HepG2 (cell line): ENCODE results near the gene CACNA1D. TPM values are rescaled to one million over a fixed set of nuclear protein-coding genes. Genes with fewer than 3 reads are reported as not detected.

Experiments
- ATAC-seq: fragments of 200-7000 bp; cut with Tn5 transposase; 3 replicates; pipeline ENCODE4 v1.9.1; 2020; ENCODE audit warnings: mild to moderate bottlenecking, moderate library complexity
- BruUV-seq: library from RNA; stranded (reverse); fragments of 400-500 nt; replicated peaks from 2 replicates; lab custom pipeline; 2021; lab: Mats Ljungman, UMichigan
- CTCF ChIA-PET: fragments of 300-600 bp; formaldehyde crosslinking; extraction: SDS; loops from one replicate; lab custom pipeline; 2021; ENCODE audit warnings: low total read pairs, inconsistent platforms, low intra/inter-chr PET ratio; lab: Yijun Ruan, JAX
- POLR2A ChIA-PET: fragments of 350-600 bp; sonication (Branson Sonifier 250); formaldehyde crosslinking; loops from one replicate; lab custom pipeline; 2020; ENCODE audit warnings: antibody characterized with exemption, inconsistent platforms; lab: Yijun Ruan, JAX
- DNase-seq: peaks from one replicate; pipeline ENCODE4 v3.0.0-alpha.2; 2015; ENCODE audit warnings: low spot score
- FAIRE-seq: peaks from 3 replicates; lab custom pipeline; 2011; peaks lifted over from hg19 to GRCh38; lab: Jason Lieb, UNC
- H2AFZ ChIP-seq: one replicate; pipeline ENCODE4 v1.6.1; 2011; ENCODE audit warnings: low read length, inconsistent platforms
- H3K27ac ChIP-seq: fragments of 300-600 bp; 3 replicates; pipeline ENCODE4 v1.8.0; 2011; ENCODE audit warnings: mixed run types, mild to moderate bottlenecking, mixed read lengths, low read length, inconsistent platforms; ENCODE audit not compliant: insufficient read depth; ENCODE audit errors: extremely low read length
- H3K27me3 ChIP-seq, 2 experiments: fragments of 200-600 bp in 1 of 2; 2 replicates in 1 of 2; 3 replicates in 1 of 2; pipeline versions ENCODE4 v1.6.0 to v1.8.0; 2011; ENCODE audit warnings: low read length in 2 of 2, mild to moderate bottlenecking in 2 of 2, moderate library complexity in 2 of 2, inconsistent platforms in 1 of 2; ENCODE audit not compliant: insufficient read depth in 2 of 2, control insufficient read depth in 1 of 2
- H3K36me3 ChIP-seq, 2 experiments: fragments of 200-600 bp in 1 of 2; replicated peaks in 1 of 2; 2 replicates in 1 of 2; 3 replicates in 1 of 2; pipeline versions ENCODE4 v1.5.1 to v1.8.0; 2011; ENCODE audit warnings: low read length in 2 of 2, inconsistent platforms in 1 of 2; ENCODE audit not compliant: insufficient read depth in 2 of 2, control insufficient read depth in 1 of 2
- H3K4me1 ChIP-seq: 2 replicates; pipeline ENCODE4 v1.5.1; 2012; ENCODE audit warnings: low read length, inconsistent platforms; ENCODE audit not compliant: insufficient read depth
- H3K4me2 ChIP-seq: 2 replicates; pipeline ENCODE4 v1.6.0; 2011; ENCODE audit warnings: low read depth, low read length, inconsistent platforms
- H3K4me3 ChIP-seq, 3 experiments: fragments of 200-600 bp in 1 of 3; sonication (generic), shearing (Covaris generic) in 1 of 3; replicated peaks in 1 of 3; 2 replicates each; pipeline ENCODE4 v1.5.1; 2011 to 2016; ENCODE audit warnings: low read length in 3 of 3, inconsistent platforms in 2 of 3, low read depth in 2 of 3, mild to moderate bottlenecking in 2 of 3, control low read depth in 1 of 3, mixed read lengths in 1 of 3; ENCODE audit not compliant: insufficient read depth in 1 of 3
- H3K79me2 ChIP-seq: one replicate; pipeline ENCODE4 v1.6.1; 2011; ENCODE audit warnings: low read length, inconsistent platforms; ENCODE audit not compliant: insufficient read depth
- H3K9ac ChIP-seq: 2 replicates; pipeline ENCODE4 v1.6.0; 2011; ENCODE audit warnings: mild to moderate bottlenecking, low read depth, low read length, inconsistent platforms; ENCODE audit not compliant: insufficient read depth
- H3K9me3 ChIP-seq: 2 replicates; pipeline ENCODE4 v1.5.1; 2012; ENCODE audit warnings: mild to moderate bottlenecking, low read length
- H4K20me1 ChIP-seq: 2 replicates; pipeline ENCODE4 v1.6.0; 2011; ENCODE audit warnings: inconsistent platforms, mild to moderate bottlenecking, low read length, moderate library complexity; ENCODE audit not compliant: insufficient read depth
- BORCS8-MEF2B ChIP-seq: sonication (generic); formaldehyde crosslinking; IDR thresholded peaks from 2 replicates; pipeline ENCODE4 v1.8.0; 2022; ENCODE audit warnings: mild to moderate bottlenecking, missing genetic modification reagents
- ELK4 ChIP-seq: sonication (generic); formaldehyde crosslinking; IDR thresholded peaks from 2 replicates; pipeline ENCODE4 v1.9.0; 2021; ENCODE audit warnings: missing genetic modification reagents, borderline replicate concordance
- GATAD1 ChIP-seq: IDR thresholded peaks from 2 replicates; pipeline ENCODE4 v1.6.1; 2016; ENCODE audit warnings: missing genetic modification reagents, missing compliant biosample characterization
- HMG20A ChIP-seq: IDR thresholded peaks from 2 replicates; pipeline ENCODE4 v1.6.1; 2016; ENCODE audit warnings: borderline replicate concordance
- JDP2 ChIP-seq: sonication (generic); formaldehyde crosslinking; IDR thresholded peaks from 2 replicates; pipeline ENCODE4 v1.8.1; 2022; ENCODE audit warnings: missing genetic modification reagents, borderline replicate concordance
- RFX3 ChIP-seq: IDR thresholded peaks from 2 replicates; pipeline ENCODE4 v1.6.1; 2016; ENCODE audit warnings: missing biosample characterization, missing genetic modification reagents
- SNAI1 ChIP-seq: sonication (generic); formaldehyde crosslinking; IDR thresholded peaks from 2 replicates; pipeline ENCODE4 v1.5.0; 2020; ENCODE audit warnings: mild to moderate bottlenecking, missing genetic modification reagents, borderline replicate concordance
- SP1 ChIP-seq, 2 experiments: fragments of 450-650 bp in 1 of 2; sonication (generic) in 1 of 2; formaldehyde crosslinking in 1 of 2; IDR thresholded peaks; 2 replicates each; pipeline versions ENCODE4 v1.4.0 to v1.6.1; 2016 to 2020; ENCODE audit warnings: missing genetic modification reagents in 1 of 2
- TBP ChIP-seq: sonication (generic); formaldehyde crosslinking; IDR thresholded peaks from 2 replicates; pipeline ENCODE4 v1.5.0; 2020; ENCODE audit warnings: missing genetic modification reagents
- ZFYVE20 ChIP-seq: sonication (generic); formaldehyde crosslinking; IDR thresholded peaks from 2 replicates; pipeline ENCODE4 v1.8.0; 2023; ENCODE audit warnings: low read depth, mild to moderate bottlenecking, moderate library complexity, missing genetic modification reagents, borderline replicate concordance
- ZNF317 ChIP-seq: sonication (generic); formaldehyde crosslinking; IDR thresholded peaks from 2 replicates; pipeline ENCODE4 v1.5.0; 2020; ENCODE audit warnings: mild to moderate bottlenecking, missing genetic modification reagents
- ZNF33B ChIP-seq: sonication (generic); formaldehyde crosslinking; IDR thresholded peaks from 2 replicates; pipeline ENCODE4 v1.5.1; 2020; ENCODE audit warnings: mild to moderate bottlenecking, missing genetic modification reagents
- ZNF510 ChIP-seq: sonication (generic); formaldehyde crosslinking; IDR thresholded peaks from 2 replicates; pipeline ENCODE4 v1.4.0; 2020; ENCODE audit warnings: low read depth, mild to moderate bottlenecking, missing genetic modification reagents
- ZNF7 ChIP-seq: IDR thresholded peaks from 2 replicates; pipeline ENCODE4 v1.6.1; 2016; ENCODE audit warnings: missing biosample characterization, missing genetic modification reagents
- ZNF780A ChIP-seq: sonication (generic); formaldehyde crosslinking; IDR thresholded peaks from 2 replicates; pipeline ENCODE4 v1.8.0; 2022; ENCODE audit warnings: mild to moderate bottlenecking, missing genetic modification reagents, moderate library complexity
- ZNF788 ChIP-seq: sonication (generic); formaldehyde crosslinking; IDR thresholded peaks from 2 replicates; pipeline ENCODE4 v1.5.0; 2020; ENCODE audit warnings: mild to moderate bottlenecking, missing genetic modification reagents, borderline replicate concordance
- WGBS: methylation state at CpG from one replicate; pipeline ENCODE4 v1.1.6; 2017; ENCODE audit warnings: low lambda C conversion rate; 5-methylcytosine and 5-hydroxymethylcytosine counted together
- in situ Hi-C: cut with HindIII; loops from 2 replicates; pipeline ENCODE4 v1.10.0; 2017; ENCODE audit warnings: low pct_unique_long_range_greater_than_20kb; ENCODE audit not compliant: extremely low pct_ligation_motif_present
- intact Hi-C: fragments of 100-400 bp; cut with micrococcal nuclease; formaldehyde crosslinking; loops from one replicate; pipeline ENCODE4 v1.10.0; 2022; ENCODE audit not compliant: unreplicated experiment
- polyA plus RNA-seq, 8 experiments: library from polyadenylated mRNA; depleted of rRNA in 3 of 8; stranded (reverse) in 7 of 8; unstranded in 1 of 8; fragments of >200 nt; fragmentation: Illumina TruSeq in 4 of 8; extraction: Trizol in 4 of 8; gene quantifications; 2 replicates each; pipeline versions ENCODE4 v1.2.1 to v1.2.3, GENCODE V29; 2011 to 2016; ENCODE audit warnings: low read depth in 4 of 8, missing spikeins in 1 of 8, mixed read lengths in 1 of 8; ENCODE audit not compliant: insufficient read depth in 1 of 8
- total RNA-seq, 5 experiments: library from RNA; depleted of rRNA; stranded (reverse); fragments of >200 nt; fragmentation: Illumina TruSeq; extraction: Trizol; gene quantifications; 2 replicates each; pipeline ENCODE4 v1.2.3, GENCODE V29; 2016; ENCODE audit warnings: low read depth in 1 of 5
- TF ChIP-seq, protein P1 (sequence below): sonication (generic); formaldehyde crosslinking; IDR thresholded peaks from 2 replicates; pipeline ENCODE4 v1.8.1; 2023; ENCODE audit warnings: missing genetic modification reagents, mild to moderate bottlenecking, borderline replicate concordance
- TF ChIP-seq, protein P2 (sequence below): sonication (generic); formaldehyde crosslinking; IDR thresholded peaks from 2 replicates; pipeline ENCODE4 v1.8.0; 2023; ENCODE audit warnings: mild to moderate bottlenecking, missing genetic modification reagents

CACNA1D gene
- total and polyA plus RNA-seq, 2 of the 13 experiments (the other 11 are each of a cell fraction or from before 2014, with no cell fraction given): 0.26 to 0.38 TPM

DNA sequence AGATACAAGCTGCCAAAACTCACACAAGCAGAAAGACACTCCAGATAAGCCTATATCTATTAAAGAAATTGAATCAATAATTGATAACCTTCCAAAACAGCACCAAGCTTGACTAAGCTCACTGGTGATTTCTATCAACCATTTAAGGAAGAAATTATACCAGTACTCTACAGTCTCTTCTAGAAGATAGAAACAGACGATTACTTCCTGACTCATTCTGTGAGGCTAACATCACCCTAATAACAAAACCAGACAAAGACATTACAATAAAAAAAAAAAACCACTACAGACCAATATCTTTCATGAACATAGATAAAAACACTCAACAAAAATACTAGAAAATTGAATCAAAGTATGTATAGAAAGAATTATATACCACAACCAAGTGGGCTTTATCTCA, 331.6 kb downstream of the CACNA1D start:
- BruUV-seq: no TSS peak

More for the DNA sequence above, 331.6 kb downstream of the CACNA1D start:
- H3K36me3 ChIP-seq: peaks cover 35 to 95% of the 10 kb centered on the region in 2 experiments
- no peak overlapping the region for H3K4me2 ChIP-seq
- intact Hi-C loops: no loop called here
- peaks cover 74% of the 10 kb centered on the region for H3K4me1 ChIP-seq
- POLR2A ChIA-PET: interaction anchor here (1.7 kb wide), 1 partner anchor 19 kb away, joined by 5 read pairs; no protein-coding TSS in a partner anchor
- WGBS: 87% methylated on average over 1 of the region's 1 CpG
- in situ Hi-C loops: no loop called here
- no peak overlapping the region for H2AFZ ChIP-seq
- H4K20me1 ChIP-seq: peaks cover 72% of the 10 kb centered on the region
- no peak overlapping the region for H3K9ac ChIP-seq
- H3K27me3 ChIP-seq: no peaks in the 10 kb centered on the region
- peaks cover 70% of the 10 kb centered on the region for H3K79me2 ChIP-seq
- H3K4me3 ChIP-seq: no peak overlapping the region
- H3K27ac ChIP-seq: no peak overlapping the region
- no peak for TF ChIP-seq BORCS8-MEF2B (CRISPR knock-in tag)
- TF ChIP-seq GATAD1 (CRISPR knock-in tag): no peak
- TF ChIP-seq SP1 (IDR thresholded peaks at IDR 0.05): no peak
- no peak for TF ChIP-seq SP1 (CRISPR knock-in tag; IDR thresholded peaks at IDR 0.05)
- TF ChIP-seq JDP2 (CRISPR knock-in tag): no peak
- no peak for TF ChIP-seq RFX3 (CRISPR knock-in tag)
- TF ChIP-seq HMG20A: no peak
- TF ChIP-seq SNAI1 (CRISPR knock-in tag): no peak
- TF ChIP-seq ZNF7 (CRISPR knock-in tag): no peak
- no peak for TF ChIP-seq TBP (CRISPR knock-in tag)
- TF ChIP-seq, protein P1, sequence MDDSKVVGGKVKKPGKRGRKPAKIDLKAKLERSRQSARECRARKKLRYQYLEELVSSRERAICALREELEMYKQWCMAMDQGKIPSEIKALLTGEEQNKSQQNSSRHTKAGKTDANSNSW (CRISPR knock-in tag): no peak
- no peak for TF ChIP-seq ZNF33B (CRISPR knock-in tag)
- no peak for TF ChIP-seq ELK4 (CRISPR knock-in tag)
- TF ChIP-seq, protein P2, sequence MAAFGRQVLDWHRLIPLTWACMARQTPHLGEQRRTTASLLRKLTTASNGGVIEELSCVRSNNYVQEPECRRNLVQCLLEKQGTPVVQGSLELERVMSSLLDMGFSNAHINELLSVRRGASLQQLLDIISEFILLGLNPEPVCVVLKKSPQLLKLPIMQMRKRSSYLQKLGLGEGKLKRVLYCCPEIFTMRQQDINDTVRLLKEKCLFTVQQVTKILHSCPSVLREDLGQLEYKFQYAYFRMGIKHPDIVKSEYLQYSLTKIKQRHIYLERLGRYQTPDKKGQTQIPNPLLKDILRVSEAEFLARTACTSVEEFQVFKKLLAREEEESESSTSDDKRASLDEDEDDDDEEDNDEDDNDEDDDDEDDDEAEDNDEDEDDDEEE: no peak
- TF ChIP-seq ZNF317 (CRISPR knock-in tag): no peak
- no peak for TF ChIP-seq ZNF510 (CRISPR knock-in tag)
- no peak for TF ChIP-seq ZFYVE20 (CRISPR knock-in tag)
- no peak for TF ChIP-seq ZNF780A (CRISPR knock-in tag)
- no peak for TF ChIP-seq ZNF788 (CRISPR knock-in tag)
- no peak for DNase-seq
- CTCF ChIA-PET: no interaction called here
- no peak for ATAC-seq
- FAIRE-seq: no peak
- no peaks in the 10 kb centered on the region for H3K9me3 ChIP-seq
